Parathyroid adenoma (tissue), 2 donors: Measurements from ENCODE around the gene CAMK2D.

Source experiments
- H2AFZ ChIP-seq: fragments of 300-600 bp; sonication (generic); one replicate; pipeline ENCODE4 v1.7.0; 2017; ENCODE audit warnings: antibody characterized with exemption, mild to moderate bottlenecking
- H3K27ac ChIP-seq: fragments of 300-600 bp; sonication (generic); one replicate; pipeline ENCODE4 v1.7.0; 2017
- H3K27me3 ChIP-seq: fragments of 300-600 bp; sonication (generic); one replicate; pipeline ENCODE4 v1.7.0; 2017; ENCODE audit warnings: low read length; ENCODE audit not compliant: control insufficient read depth, insufficient read depth
- H3K36me3 ChIP-seq: fragments of 300-600 bp; sonication (generic); one replicate; pipeline ENCODE4 v1.7.0; 2017; ENCODE audit warnings: low read length; ENCODE audit not compliant: control insufficient read depth, insufficient read depth
- H3K4me1 ChIP-seq: fragments of 300-600 bp; sonication (generic); one replicate; pipeline ENCODE4 v1.7.0; 2017; ENCODE audit warnings: control low read depth
- H3K4me2 ChIP-seq: fragments of 300-600 bp; sonication (generic); one replicate; pipeline ENCODE4 v1.7.0; 2017; ENCODE audit warnings: low read length
- H3K4me3 ChIP-seq: fragments of 300-600 bp; sonication (generic); one replicate; pipeline ENCODE4 v1.7.0; 2017; ENCODE audit warnings: low read depth, low read length
- H3K79me2 ChIP-seq: fragments of 300-600 bp; sonication (generic); one replicate; pipeline ENCODE4 v1.7.0; 2017; ENCODE audit warnings: control low read depth
- H3K9ac ChIP-seq: fragments of 300-600 bp; sonication (generic); one replicate; pipeline ENCODE4 v1.7.0; 2017; ENCODE audit warnings: mild to moderate bottlenecking
- H3K9me3 ChIP-seq: fragments of 300-600 bp; sonication (generic); one replicate; pipeline ENCODE4 v1.7.0; 2017; ENCODE audit warnings: low read length; ENCODE audit not compliant: control insufficient read depth
- CTCF ChIP-seq: fragments of 300-600 bp; sonication (generic); IDR thresholded peaks from one replicate; pipeline ENCODE4 v1.7.0; 2017; ENCODE audit warnings: antibody characterized with exemption, mild to moderate bottlenecking
- donor health status: primary hyperparathyroidism.

The CAMK2D gene

GRCh38 chr4:113739197-113739596 lies 22.3 kb downstream of the CAMK2D start:
- H3K27ac ChIP-seq = no peak overlapping the region
- H3K4me2 ChIP-seq = no peak overlapping the region
- no peaks in the 10 kb centered on the region for H3K4me1 ChIP-seq

GRCh38 chr4:113738251-113738650 lies 23.3 kb downstream of the CAMK2D start:
- H3K27ac ChIP-seq = no peak overlapping the region
- no peak overlapping the region for H3K4me2 ChIP-seq
- H3K4me3 ChIP-seq = no peak overlapping the region
- H2AFZ ChIP-seq = no peak overlapping the region
- H3K4me1 ChIP-seq = no peaks in the 10 kb centered on the region
- no peak for TF ChIP-seq CTCF
- no peak overlapping the region for H3K9ac ChIP-seq
- H3K79me2 ChIP-seq = no peaks in the 10 kb centered on the region
- H3K9me3 ChIP-seq = no peaks in the 10 kb centered on the region
- H3K27me3 ChIP-seq = no peaks in the 10 kb centered on the region
- H3K36me3 ChIP-seq = no peaks in the 10 kb centered on the region

More at GRCh38 chr4:113739197-113739596, 22.3 kb downstream of the CAMK2D start:
- no peaks in the 10 kb centered on the region for H3K9me3 ChIP-seq
- no peaks in the 10 kb centered on the region for H3K27me3 ChIP-seq
- H2AFZ ChIP-seq = no peak overlapping the region
- no peaks in the 10 kb centered on the region for H3K36me3 ChIP-seq
- H3K4me3 ChIP-seq = no peak overlapping the region
- H3K79me2 ChIP-seq = no peaks in the 10 kb centered on the region
- H3K9ac ChIP-seq = no peak overlapping the region
- TF ChIP-seq CTCF = no peak

- Histone ChIP-seq H3K4me2 (no peak overlapping the region), H3K27me3 (no peaks in the 10 kb centered on the region), H3K36me3 (no peaks in the 10 kb centered on the region), H3K4me1 (no peaks in the 10 kb centered on the region), H3K9ac (no peak overlapping the region), H3K79me2 (peaks cover 2% of the 10 kb centered on the region), H3K9me3 (no peaks in the 10 kb centered on the region), H3K27ac (no peak overlapping the region), H2AFZ (no peak overlapping the region), H3K4me3 (no peak overlapping the region)
- no peak for TF ChIP-seq CTCF
These were observed 27.9 kb downstream of the CAMK2D start for GRCh38 chr4:113733685-113734084.

- Histone ChIP-seq H3K27ac (no peak overlapping the region), H3K4me2 (no peak overlapping the region), H3K27me3 (no peaks in the 10 kb centered on the region), H2AFZ (no peak overlapping the region), H3K9me3 (no peaks in the 10 kb centered on the region), H3K4me3 (no peak overlapping the region), H3K4me1 (no peaks in the 10 kb centered on the region), H3K9ac (no peak overlapping the region), H3K79me2 (peaks cover 2% of the 10 kb centered on the region), H3K36me3 (no peaks in the 10 kb centered on the region)
- TF ChIP-seq CTCF = no peak
These were observed 28.5 kb downstream of the CAMK2D start for GRCh38 chr4:113732967-113733527.
